ENCODE measurements around the gene SLC12A7.
"Not testable (repeated sequence)": the region's sequence is repeated elsewhere in the genome, so short reads cannot be mapped to it uniquely, and the experiment has no call there.

The SLC12A7 gene

GRCh38 chr5:1111727-1112289, at the start of gene SLC12A7:
Gene SLC12A7 (minus strand): TSS chr5:1112063. CDS start chr5:1111991, 72 bp downstream.
- intact Hi-C loops (cut with DNase I): no loop called here
- DNase-seq: peak in 1 of 10 donors; percentile 35

- no peak for DNase-seq
- intact Hi-C loops (cut with DNase I): loop anchor here (10.0 kb wide), 1 partner anchor 236 kb away; no protein-coding TSS in a partner anchor
Observed at GRCh38 chr5:1161108-1161832, 49.4 kb upstream of the SLC12A7 start.

DNA sequence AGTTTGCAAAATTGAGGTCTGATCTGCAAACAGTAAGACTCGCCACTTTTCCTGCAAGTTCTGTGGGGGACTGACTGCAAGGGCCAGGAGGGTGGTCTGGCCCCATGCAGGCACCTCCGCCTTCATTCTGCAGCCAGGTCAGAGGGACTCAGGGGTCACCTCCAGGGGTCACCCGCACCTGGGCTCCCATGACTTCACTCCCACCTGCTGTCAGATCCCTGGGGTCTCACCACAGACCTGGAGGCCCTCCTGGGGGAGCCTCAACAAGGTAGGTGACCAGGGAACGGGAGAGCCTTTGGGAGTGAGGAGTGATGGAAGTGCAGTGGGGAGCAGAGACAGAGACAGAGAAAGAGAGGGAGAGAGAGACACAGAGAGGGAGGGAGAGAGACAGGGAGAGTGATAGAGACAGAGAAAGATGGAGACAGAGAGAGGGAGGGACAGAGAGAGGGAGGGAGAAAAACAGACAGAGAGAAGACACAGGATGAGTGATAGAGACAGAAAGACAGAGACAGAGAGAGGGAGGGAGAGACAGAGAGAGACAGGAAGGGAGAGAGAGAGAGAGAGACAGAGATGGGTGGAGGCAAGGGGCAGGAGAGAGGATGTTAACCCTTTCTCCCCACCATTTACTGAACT, 48.0 kb upstream of the SLC12A7 start:
- no peak for DNase-seq
- intact Hi-C loops (cut with DNase I): loop anchor here (10.0 kb wide), 1 partner anchor 235 kb away; no protein-coding TSS in a partner anchor

DNA sequence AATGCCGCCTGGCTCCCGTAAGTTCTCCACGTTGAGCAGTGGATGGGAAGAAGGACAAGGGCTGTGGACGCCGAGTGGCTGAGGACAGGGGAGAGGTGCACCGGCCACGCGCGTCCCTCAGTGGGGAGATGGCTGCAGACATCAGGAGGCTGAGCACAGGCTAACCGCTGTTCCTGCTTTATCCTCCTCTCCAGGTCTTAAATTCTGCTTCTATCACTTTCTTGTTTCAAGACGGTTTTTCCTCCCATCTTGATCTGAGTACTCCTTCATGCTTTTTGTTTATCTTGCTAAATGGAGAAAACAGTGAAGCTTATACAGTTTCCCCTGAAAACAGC, 47.4 kb upstream of the SLC12A7 start:
- intact Hi-C loops (cut with DNase I): no loop called here
- no peak for DNase-seq

GRCh38 chr5:1158647-1159340, 46.9 kb upstream of the SLC12A7 start:
- intact Hi-C loops (cut with DNase I): no loop called here
- DNase-seq: no peak

- DNase-seq; intact Hi-C loops (cut with DNase I): not testable (repeated sequence)
Observed at GRCh38 chr5:1157461-1157986, 45.7 kb upstream of the SLC12A7 start.

DNA sequence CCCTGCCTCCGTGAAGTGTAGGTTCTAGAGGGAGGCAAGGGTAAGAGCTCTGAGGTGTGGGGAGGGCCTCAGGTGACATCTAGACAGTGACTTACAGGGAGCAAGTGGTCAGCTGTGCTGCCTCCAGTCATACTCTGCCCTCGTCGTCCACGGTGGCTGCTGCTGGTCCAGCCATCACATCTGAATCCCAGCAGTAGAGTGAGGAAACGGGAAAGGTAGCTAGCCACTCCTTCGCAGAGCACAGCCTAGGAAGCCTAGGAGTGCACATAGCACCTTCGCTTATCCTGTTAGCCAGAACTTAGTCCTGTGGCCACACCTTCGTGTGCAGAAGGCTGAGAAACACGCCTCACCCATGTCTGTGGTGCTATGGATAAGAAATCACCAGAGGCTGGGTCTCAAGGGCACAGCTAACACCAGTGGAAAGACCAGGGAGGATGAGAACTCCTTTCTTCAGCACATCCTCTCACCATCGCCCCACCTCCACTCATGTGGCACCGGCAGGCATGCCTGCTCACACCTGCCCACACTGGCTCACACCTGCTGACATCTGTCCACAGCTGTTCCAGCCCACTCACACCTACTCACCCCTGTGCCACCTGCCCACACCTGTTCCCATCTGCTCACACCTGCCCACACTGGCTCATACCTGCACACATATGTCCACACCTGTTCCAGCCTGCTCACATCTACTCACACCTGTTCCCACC, 45.0 kb upstream of the SLC12A7 start:
- DNase-seq: no peak
- intact Hi-C loops (cut with DNase I): no loop called here

DNA sequence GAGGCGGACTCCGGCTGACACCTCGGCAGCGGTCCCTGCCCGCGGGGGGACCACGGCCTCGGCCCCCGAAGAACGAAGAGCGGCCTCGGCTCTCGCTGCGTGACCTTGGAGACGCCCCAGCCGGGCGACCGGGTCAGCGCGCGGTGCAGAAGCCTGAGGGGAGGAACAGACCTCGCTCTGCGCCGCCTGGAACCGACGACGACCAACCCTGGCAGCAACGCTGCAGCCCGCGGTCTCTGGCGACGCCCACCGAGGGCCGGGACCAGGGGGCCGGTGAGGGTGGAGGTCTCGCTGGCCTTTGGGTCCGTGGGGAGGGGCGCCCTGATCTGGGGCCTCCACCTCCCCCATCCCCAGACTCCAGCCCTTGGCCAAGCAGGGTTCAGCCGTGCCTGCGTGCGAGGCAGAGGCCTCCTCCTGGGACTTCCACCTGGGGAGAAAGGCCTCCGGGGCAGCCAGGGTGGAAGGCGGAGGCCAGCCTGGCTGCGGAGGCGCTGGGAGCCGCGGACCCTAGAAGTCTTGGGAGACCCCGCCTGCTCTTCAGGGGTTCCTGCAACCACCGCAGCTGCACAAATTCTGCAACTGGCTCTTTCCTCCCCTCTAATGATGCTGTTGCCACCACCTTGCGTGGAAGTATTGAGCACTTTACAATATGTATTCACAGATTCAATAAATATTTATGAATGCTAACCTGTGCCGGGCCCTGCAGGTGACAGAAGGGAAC, 44.3 kb upstream of the SLC12A7 start:
- DNase-seq: no peak
- intact Hi-C loops (cut with DNase I): no loop called here

GRCh38 chr5:1155191-1156032, 43.5 kb upstream of the SLC12A7 start:
- intact Hi-C loops (cut with DNase I): no loop called here

DNA sequence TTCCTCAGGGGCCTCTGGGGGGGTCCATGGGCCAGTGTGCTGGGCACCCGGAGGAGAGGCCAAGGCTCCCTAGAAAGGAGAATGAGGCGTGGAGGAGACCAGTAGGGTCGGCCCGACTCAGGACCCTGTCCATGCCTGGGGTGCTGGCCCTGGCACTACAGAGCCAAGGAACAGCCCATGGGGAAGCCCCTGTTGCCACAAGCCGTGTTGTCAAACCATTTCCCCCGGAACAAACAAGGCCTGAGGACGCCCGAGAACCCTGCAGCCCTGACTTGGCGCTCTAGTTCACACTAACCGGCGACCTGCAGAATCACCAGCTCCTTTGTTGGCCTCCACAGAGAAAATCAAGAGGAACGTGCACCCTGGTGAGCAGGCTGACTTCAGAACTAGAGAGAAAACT, 41.6 kb upstream of the SLC12A7 start:
- intact Hi-C loops (cut with DNase I): no loop called here
- DNase-seq: no peak

More at GRCh38 chr5:1155191-1156032, 43.5 kb upstream of the SLC12A7 start:
- no peak for DNase-seq

DNA sequence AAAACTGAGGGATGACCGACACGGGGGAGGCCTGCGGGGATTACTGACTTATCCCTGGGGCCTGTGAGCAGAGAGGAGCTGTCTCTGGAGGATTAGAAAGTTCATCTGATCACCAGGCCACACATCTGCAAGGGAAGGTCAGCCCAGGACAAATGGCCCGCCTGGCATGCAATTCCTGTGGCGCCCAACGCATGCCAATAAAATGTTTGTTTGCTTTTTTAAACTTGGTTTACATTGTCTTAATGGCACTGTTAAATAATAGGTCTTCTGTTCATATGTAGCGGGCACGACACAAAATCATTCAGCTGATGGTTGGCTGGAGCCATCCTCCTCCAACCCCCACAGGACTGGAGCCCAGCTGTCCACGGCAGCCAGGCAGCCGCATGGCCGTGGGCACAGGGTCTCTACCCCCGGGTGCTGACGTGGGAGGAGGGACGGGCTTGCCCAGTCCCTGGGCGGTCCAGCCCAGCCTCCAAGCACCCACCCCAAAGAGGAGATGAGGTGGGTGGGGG, 41.0 kb upstream of the SLC12A7 start:
- intact Hi-C loops (cut with DNase I): no loop called here
- no peak for DNase-seq

- DNase-seq: no peak
- intact Hi-C loops (cut with DNase I): no loop called here
Observed at GRCh38 chr5:1152156-1152555, 40.3 kb upstream of the SLC12A7 start.

DNA sequence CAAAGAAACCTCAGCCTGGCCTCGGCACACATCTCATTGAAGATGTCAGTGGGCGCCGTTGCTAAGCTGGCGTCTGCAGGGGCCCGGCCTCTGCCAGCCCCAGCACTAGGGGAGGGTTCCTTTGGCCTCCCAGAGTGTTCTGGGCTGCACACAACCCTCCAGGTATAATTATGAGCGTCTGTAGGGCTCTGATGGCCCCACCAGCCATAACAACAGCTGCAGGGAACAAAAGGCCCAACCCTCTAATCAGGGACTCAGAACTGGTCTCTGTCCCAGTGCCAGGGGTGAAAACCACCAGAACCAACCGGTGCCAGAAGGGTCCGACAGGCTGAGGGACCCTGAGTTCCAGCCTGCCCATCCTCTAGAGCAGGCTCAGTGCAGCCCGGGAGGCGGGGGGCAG, 39.5 kb upstream of the SLC12A7 start:
- intact Hi-C loops (cut with DNase I): no loop called here
- no peak for DNase-seq

DNA sequence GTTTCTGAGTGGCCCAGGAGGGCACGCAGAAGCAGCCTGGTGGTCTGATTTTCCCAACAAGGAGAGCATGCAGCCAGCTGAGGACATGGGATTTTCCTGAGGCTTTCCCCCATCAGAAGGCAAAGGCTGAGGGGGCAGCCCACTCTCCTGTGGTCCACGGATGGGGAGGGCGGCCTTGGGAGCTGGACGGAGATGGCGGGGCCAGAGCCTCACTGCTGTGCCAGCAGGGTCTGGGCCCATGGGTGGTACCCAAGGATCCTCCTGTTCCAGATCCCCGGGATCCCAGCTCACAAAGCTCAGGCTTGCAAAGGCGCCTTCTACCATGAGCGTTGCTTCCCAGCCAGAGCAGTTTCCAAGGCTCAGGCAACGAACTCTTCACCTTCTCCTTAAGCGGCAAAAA, 39.0 kb upstream of the SLC12A7 start:
- DNase-seq: no peak
- intact Hi-C loops (cut with DNase I): no loop called here

- intact Hi-C loops (cut with DNase I): no loop called here
- no peak for DNase-seq
Observed at GRCh38 chr5:1144638-1145396, 33.0 kb upstream of the SLC12A7 start.

DNA sequence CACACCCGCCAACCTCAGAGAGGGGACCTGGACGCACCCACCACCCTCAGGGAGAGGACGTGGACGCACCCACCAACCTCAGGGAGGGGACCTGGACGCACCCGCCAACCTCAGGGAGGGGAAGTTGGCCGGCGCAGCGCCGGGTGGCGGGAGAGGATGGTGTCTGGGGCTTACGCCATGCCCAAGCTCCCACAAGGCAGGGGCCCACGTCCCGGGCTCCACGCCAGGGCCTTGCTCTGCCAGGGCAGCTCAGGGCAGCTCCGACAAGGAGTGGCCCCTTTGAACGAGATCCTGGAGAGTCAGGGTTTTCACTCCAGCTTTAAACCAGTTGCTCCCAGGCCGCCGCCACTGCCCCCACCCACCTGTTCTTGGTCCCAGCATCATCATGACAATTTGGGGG, 32.2 kb upstream of the SLC12A7 start:
- intact Hi-C loops (cut with DNase I): no loop called here

GRCh38 chr5:1143670-1143951, 31.7 kb upstream of the SLC12A7 start:
- intact Hi-C loops (cut with DNase I): no loop called here
- DNase-seq: no peak

More for the DNA sequence above, 32.2 kb upstream of the SLC12A7 start:
- no peak for DNase-seq

All from posterior cingulate gyrus (tissue), 11 donors.